ENCODE measurements around the gene PHF2.

Gene PHF2

GRCh38 chr9:93567271-93567959, 9.0 kb upstream of the PHF2 start:
- Histone ChIP-seq H3K27me3 (ENCODE audit: low read depth, low read length) (no peaks in the 10 kb centered on the region), H3K4me3 (ENCODE audit: low read length) (peak overlapping the region; percentile 80), H2AFZ (ENCODE audit: low read depth, low read length) (no peak overlapping the region), H3K4me1 (ENCODE audit: low read length) (peaks cover 24% of the 10 kb centered on the region), H3K79me2 (ENCODE audit: low read length) (no peaks in the 10 kb centered on the region), H3K9ac (ENCODE audit: low read length) (peak overlapping the region; percentile 83), H3K36me3 (replicated peaks; ENCODE audit: low read depth, low read length) (peaks cover 26% of the 10 kb centered on the region), H3K9me3 (ENCODE audit: insufficient read depth, low read length) (0 out of 2 replicates have a peak, but pooled peaks cover 3% of the 10 kb centered on the region), H3K27ac (ENCODE audit: low read length) (peak overlapping the region; percentile 54), H3K4me2 (ENCODE audit: low read length) (peak overlapping the region; percentile 86), H4K20me1 (ENCODE audit: insufficient read depth, low read length) (peaks cover 5% of the 10 kb centered on the region; the same call in 1 of the 2 replicates)
- TF ChIP-seq, protein P1, sequence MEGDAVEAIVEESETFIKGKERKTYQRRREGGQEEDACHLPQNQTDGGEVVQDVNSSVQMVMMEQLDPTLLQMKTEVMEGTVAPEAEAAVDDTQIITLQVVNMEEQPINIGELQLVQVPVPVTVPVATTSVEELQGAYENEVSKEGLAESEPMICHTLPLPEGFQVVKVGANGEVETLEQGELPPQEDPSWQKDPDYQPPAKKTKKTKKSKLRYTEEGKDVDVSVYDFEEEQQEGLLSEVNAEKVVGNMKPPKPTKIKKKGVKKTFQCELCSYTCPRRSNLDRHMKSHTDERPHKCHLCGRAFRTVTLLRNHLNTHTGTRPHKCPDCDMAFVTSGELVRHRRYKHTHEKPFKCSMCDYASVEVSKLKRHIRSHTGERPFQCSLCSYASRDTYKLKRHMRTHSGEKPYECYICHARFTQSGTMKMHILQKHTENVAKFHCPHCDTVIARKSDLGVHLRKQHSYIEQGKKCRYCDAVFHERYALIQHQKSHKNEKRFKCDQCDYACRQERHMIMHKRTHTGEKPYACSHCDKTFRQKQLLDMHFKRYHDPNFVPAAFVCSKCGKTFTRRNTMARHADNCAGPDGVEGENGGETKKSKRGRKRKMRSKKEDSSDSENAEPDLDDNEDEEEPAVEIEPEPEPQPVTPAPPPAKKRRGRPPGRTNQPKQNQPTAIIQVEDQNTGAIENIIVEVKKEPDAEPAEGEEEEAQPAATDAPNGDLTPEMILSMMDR (IDR thresholded peaks at IDR 0.05; ENCODE audit: low read depth, low read length), result no peak
- TF ChIP-seq EZH2phosphoT487 (IDR thresholded peaks at IDR 0.05; ENCODE audit: low read depth), result no peak

DNA sequence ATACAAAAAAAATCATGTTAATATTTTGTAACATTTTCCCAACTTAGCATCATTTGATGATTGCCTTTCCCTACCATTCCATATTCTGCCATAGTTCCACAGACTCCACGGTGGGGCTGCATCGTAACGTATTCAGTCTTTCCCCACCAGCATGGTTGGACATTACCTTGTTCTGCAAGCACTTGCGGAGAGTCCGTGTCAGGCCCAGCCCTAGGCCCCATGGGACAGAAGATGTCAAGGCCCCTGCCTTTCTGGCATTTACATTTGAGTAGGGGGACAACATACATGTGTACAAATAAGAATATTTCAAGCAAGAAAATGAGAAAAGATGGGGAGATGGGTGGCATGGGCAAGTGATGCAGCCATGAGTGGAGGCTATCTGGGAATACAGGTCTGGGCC, 8.2 kb upstream of the PHF2 start:
- no peak overlapping the region for H3K9ac ChIP-seq (ENCODE audit: low read length)
- peaks cover 24% of the 10 kb centered on the region for H3K4me1 ChIP-seq (ENCODE audit: low read length)

GRCh38 chr9:93569621-93570174, 6.7 kb upstream of the PHF2 start:
- H2AFZ ChIP-seq (ENCODE audit: low read depth, low read length), result no peak overlapping the region
- H3K4me3 ChIP-seq (ENCODE audit: low read length), result no peak overlapping the region
- no peaks in the 10 kb centered on the region for H4K20me1 ChIP-seq (ENCODE audit: insufficient read depth, low read length)
- H3K9ac ChIP-seq (ENCODE audit: low read length), result no peak overlapping the region
- peaks cover 14% of the 10 kb centered on the region for H3K36me3 ChIP-seq (replicated peaks; ENCODE audit: low read depth, low read length)
- TF ChIP-seq, protein P1 (IDR thresholded peaks at IDR 0.05; ENCODE audit: low read depth, low read length), result no peak
- TF ChIP-seq EZH2phosphoT487 (IDR thresholded peaks at IDR 0.05; ENCODE audit: low read depth), result no peak
- no peak overlapping the region for H3K27ac ChIP-seq (ENCODE audit: low read length)
- no peak overlapping the region for H3K4me2 ChIP-seq (ENCODE audit: low read length)
- 0 out of 2 replicates have a peak, but pooled peaks cover 3% of the 10 kb centered on the region for H3K9me3 ChIP-seq (ENCODE audit: insufficient read depth, low read length)
- no peaks in the 10 kb centered on the region for H3K79me2 ChIP-seq (ENCODE audit: low read length)
- H3K4me1 ChIP-seq (ENCODE audit: low read length), result peaks cover 21% of the 10 kb centered on the region
- no peaks in the 10 kb centered on the region for H3K27me3 ChIP-seq (ENCODE audit: low read depth, low read length)

More for the DNA sequence above, 8.2 kb upstream of the PHF2 start:
- no peaks in the 10 kb centered on the region for H3K27me3 ChIP-seq (ENCODE audit: low read depth, low read length)
- H2AFZ ChIP-seq (ENCODE audit: low read depth, low read length), result no peak overlapping the region
- TF ChIP-seq, protein P1 (IDR thresholded peaks at IDR 0.05; ENCODE audit: low read depth, low read length), result no peak
- TF ChIP-seq EZH2phosphoT487 (IDR thresholded peaks at IDR 0.05; ENCODE audit: low read depth), result no peak
- no peak overlapping the region for H3K27ac ChIP-seq (ENCODE audit: low read length)
- H3K4me2 ChIP-seq (ENCODE audit: low read length), result no peak overlapping the region
- H4K20me1 ChIP-seq (ENCODE audit: insufficient read depth, low read length), result peaks cover 5% of the 10 kb centered on the region; the same call in 1 of the 2 replicates
- H3K79me2 ChIP-seq (ENCODE audit: low read length), result no peaks in the 10 kb centered on the region
- peaks cover 22% of the 10 kb centered on the region for H3K36me3 ChIP-seq (replicated peaks; ENCODE audit: low read depth, low read length)
- H3K9me3 ChIP-seq (ENCODE audit: insufficient read depth, low read length), result 0 out of 2 replicates have a peak, but pooled peaks cover 3% of the 10 kb centered on the region
- H3K4me3 ChIP-seq (ENCODE audit: low read length), result no peak overlapping the region

DNA sequence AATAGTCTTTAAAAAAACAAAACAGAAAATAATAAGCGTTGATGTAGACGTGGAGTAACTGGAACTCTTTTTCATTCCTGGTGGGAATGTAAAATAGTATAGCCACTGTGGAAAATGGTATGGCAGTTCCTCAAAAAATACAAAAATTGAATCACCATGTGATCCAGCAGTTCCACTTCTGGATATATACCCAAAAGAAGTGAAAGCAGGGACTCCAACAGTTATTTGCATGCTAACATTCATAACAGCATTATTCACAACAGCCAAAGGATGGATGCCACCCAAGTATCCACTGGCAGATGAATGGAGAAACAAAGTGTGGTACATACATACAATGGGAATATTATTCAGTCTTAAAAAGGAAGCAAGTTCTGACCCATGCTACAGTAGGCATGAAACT, 4.2 kb upstream of the PHF2 start:
- Histone ChIP-seq H3K9ac (ENCODE audit: low read length) (no peak overlapping the region), H3K36me3 (replicated peaks; ENCODE audit: low read depth, low read length) (peaks cover 14% of the 10 kb centered on the region), H3K27ac (ENCODE audit: low read length) (no peak overlapping the region), H4K20me1 (ENCODE audit: insufficient read depth, low read length) (no peaks in the 10 kb centered on the region), H3K4me3 (ENCODE audit: low read length) (no peak overlapping the region), H2AFZ (ENCODE audit: low read depth, low read length) (no peak overlapping the region), H3K79me2 (ENCODE audit: low read length) (peaks cover 12% of the 10 kb centered on the region), H3K4me2 (ENCODE audit: low read length) (no peak overlapping the region), H3K9me3 (ENCODE audit: insufficient read depth, low read length) (0 out of 2 replicates have a peak, but pooled peaks cover 3% of the 10 kb centered on the region), H3K4me1 (ENCODE audit: low read length) (peaks cover 12% of the 10 kb centered on the region), H3K27me3 (ENCODE audit: low read depth, low read length) (no peaks in the 10 kb centered on the region)
- TF ChIP-seq EZH2phosphoT487 (IDR thresholded peaks at IDR 0.05; ENCODE audit: low read depth), result no peak
- TF ChIP-seq, protein P1 (IDR thresholded peaks at IDR 0.05; ENCODE audit: low read depth, low read length), result no peak

Data from OCI-LY3 (cell line).